HepG2 (cell line): ENCODE results near the gene SULT1A3. TPM values are rescaled to one million over a fixed set of nuclear protein-coding genes. Genes with fewer than 3 reads are reported as not detected.

Experiments
- ATAC-seq: fragments of 200-7000 bp; cut with Tn5 transposase; 3 replicates; pipeline ENCODE4 v1.9.1; 2020; ENCODE audit warnings: mild to moderate bottlenecking, moderate library complexity
- BruUV-seq: library from RNA; stranded (reverse); fragments of 400-500 nt; replicated peaks from 2 replicates; lab custom pipeline; 2021; lab: Mats Ljungman, UMichigan
- CTCF ChIA-PET: fragments of 300-600 bp; formaldehyde crosslinking; extraction: SDS; loops from one replicate; lab custom pipeline; 2021; ENCODE audit warnings: low total read pairs, inconsistent platforms, low intra/inter-chr PET ratio; lab: Yijun Ruan, JAX
- POLR2A ChIA-PET: fragments of 350-600 bp; sonication (Branson Sonifier 250); formaldehyde crosslinking; loops from one replicate; lab custom pipeline; 2020; ENCODE audit warnings: antibody characterized with exemption, inconsistent platforms; lab: Yijun Ruan, JAX
- DNase-seq: peaks from one replicate; pipeline ENCODE4 v3.0.0-alpha.2; 2015; ENCODE audit warnings: low spot score
- FAIRE-seq: peaks from 3 replicates; lab custom pipeline; 2011; peaks lifted over from hg19 to GRCh38; lab: Jason Lieb, UNC
- H2AFZ ChIP-seq: one replicate; pipeline ENCODE4 v1.6.1; 2011; ENCODE audit warnings: low read length, inconsistent platforms
- H3K27ac ChIP-seq: fragments of 300-600 bp; 3 replicates; pipeline ENCODE4 v1.8.0; 2011; ENCODE audit warnings: mixed run types, mild to moderate bottlenecking, mixed read lengths, low read length, inconsistent platforms; ENCODE audit not compliant: insufficient read depth; ENCODE audit errors: extremely low read length
- H3K27me3 ChIP-seq, 2 experiments: fragments of 200-600 bp in 1 of 2; 2 replicates in 1 of 2; 3 replicates in 1 of 2; pipeline versions ENCODE4 v1.6.0 to v1.8.0; 2011; ENCODE audit warnings: low read length in 2 of 2, mild to moderate bottlenecking in 2 of 2, moderate library complexity in 2 of 2, inconsistent platforms in 1 of 2; ENCODE audit not compliant: insufficient read depth in 2 of 2, control insufficient read depth in 1 of 2
- H3K36me3 ChIP-seq, 2 experiments: fragments of 200-600 bp in 1 of 2; replicated peaks in 1 of 2; 2 replicates in 1 of 2; 3 replicates in 1 of 2; pipeline versions ENCODE4 v1.5.1 to v1.8.0; 2011; ENCODE audit warnings: low read length in 2 of 2, inconsistent platforms in 1 of 2; ENCODE audit not compliant: insufficient read depth in 2 of 2, control insufficient read depth in 1 of 2
- H3K4me1 ChIP-seq: 2 replicates; pipeline ENCODE4 v1.5.1; 2012; ENCODE audit warnings: low read length, inconsistent platforms; ENCODE audit not compliant: insufficient read depth
- H3K4me2 ChIP-seq: 2 replicates; pipeline ENCODE4 v1.6.0; 2011; ENCODE audit warnings: low read depth, low read length, inconsistent platforms
- H3K4me3 ChIP-seq, 3 experiments: fragments of 200-600 bp in 1 of 3; sonication (generic), shearing (Covaris generic) in 1 of 3; replicated peaks in 1 of 3; 2 replicates each; pipeline ENCODE4 v1.5.1; 2011 to 2016; ENCODE audit warnings: low read length in 3 of 3, inconsistent platforms in 2 of 3, low read depth in 2 of 3, mild to moderate bottlenecking in 2 of 3, control low read depth in 1 of 3, mixed read lengths in 1 of 3; ENCODE audit not compliant: insufficient read depth in 1 of 3
- H3K79me2 ChIP-seq: one replicate; pipeline ENCODE4 v1.6.1; 2011; ENCODE audit warnings: low read length, inconsistent platforms; ENCODE audit not compliant: insufficient read depth
- H3K9ac ChIP-seq: 2 replicates; pipeline ENCODE4 v1.6.0; 2011; ENCODE audit warnings: mild to moderate bottlenecking, low read depth, low read length, inconsistent platforms; ENCODE audit not compliant: insufficient read depth
- H3K9me3 ChIP-seq: 2 replicates; pipeline ENCODE4 v1.5.1; 2012; ENCODE audit warnings: mild to moderate bottlenecking, low read length
- H4K20me1 ChIP-seq: 2 replicates; pipeline ENCODE4 v1.6.0; 2011; ENCODE audit warnings: inconsistent platforms, mild to moderate bottlenecking, low read length, moderate library complexity; ENCODE audit not compliant: insufficient read depth
- AGO2 ChIP-seq: fragments of 200-400 bp; formaldehyde crosslinking; optimal IDR thresholded peaks from 2 replicates; pipeline ENCODE3; 2017; ENCODE audit warnings: mild to moderate bottlenecking, low read depth, low read length, moderate library complexity
- ATM ChIP-seq: fragments of 450-650 bp; IDR thresholded peaks from 2 replicates; pipeline ENCODE4 v1.7.1; 2017; ENCODE audit warnings: mild to moderate bottlenecking, borderline replicate concordance
- CREBL2 ChIP-seq: sonication (generic); formaldehyde crosslinking; IDR thresholded peaks from 2 replicates; pipeline ENCODE4 v1.8.1; 2023; ENCODE audit warnings: missing genetic modification reagents, mild to moderate bottlenecking, borderline replicate concordance
- E2F5 ChIP-seq: sonication (generic); formaldehyde crosslinking; conservative IDR thresholded peaks from 2 replicates; pipeline ENCODE4 v1.4.0; 2020; ENCODE audit warnings: missing genetic modification reagents
- ESRRA ChIP-seq: sonication (generic); formaldehyde crosslinking; IDR thresholded peaks from 2 replicates; pipeline ENCODE4 v1.5.1; 2020; ENCODE audit warnings: mild to moderate bottlenecking, low read depth, missing genetic modification reagents
- GMEB2 ChIP-seq: IDR thresholded peaks from 2 replicates; pipeline ENCODE4 v1.6.1; 2016; ENCODE audit warnings: missing biosample characterization, missing genetic modification reagents, low read depth
- HNRNPLL ChIP-seq: fragments of 200-400 bp; formaldehyde crosslinking; IDR thresholded peaks from 2 replicates; pipeline ENCODE4 v1.6.1; 2017; ENCODE audit warnings: mild to moderate bottlenecking, low read depth, low read length; ENCODE audit not compliant: poor library complexity, severe bottlenecking
- HNRNPUL1 ChIP-seq: fragments of 200-400 bp; formaldehyde crosslinking; IDR thresholded peaks from 2 replicates; pipeline ENCODE4 v1.6.1; 2017; ENCODE audit warnings: low read depth, mild to moderate bottlenecking, low read length, moderate library complexity
- MED1 ChIP-seq: sonication (generic); formaldehyde crosslinking; IDR thresholded peaks from 2 replicates; pipeline ENCODE4 v1.4.0; 2020; ENCODE audit warnings: missing genetic modification reagents
- RAD21 ChIP-seq: fragments of 450-650 bp; formaldehyde crosslinking; IDR thresholded peaks from 2 replicates; pipeline ENCODE4 v1.5.0; 2020; ENCODE audit warnings: mild to moderate bottlenecking
- SALL2 ChIP-seq: sonication (generic); formaldehyde crosslinking; IDR thresholded peaks from 2 replicates; pipeline ENCODE4 v1.8.1; 2023; ENCODE audit warnings: mild to moderate bottlenecking, missing genetic modification reagents, inconsistent platforms
- SNAPC5 ChIP-seq: sonication (generic); formaldehyde crosslinking; IDR thresholded peaks from 2 replicates; pipeline ENCODE4 v1.8.1; 2023; ENCODE audit warnings: mild to moderate bottlenecking, missing genetic modification reagents, borderline replicate concordance
- TFE3 ChIP-seq: IDR thresholded peaks from 2 replicates; pipeline ENCODE4 v1.6.1; 2016
- TGIF2 ChIP-seq: IDR thresholded peaks from 2 replicates; pipeline ENCODE4 v1.6.1; 2016; ENCODE audit warnings: control low read depth, missing compliant biosample characterization
- TOPORS ChIP-seq: sonication (generic); formaldehyde crosslinking; IDR thresholded peaks from 2 replicates; pipeline ENCODE4 v1.8.0; 2023; ENCODE audit warnings: mild to moderate bottlenecking, missing genetic modification reagents
- YEATS4 ChIP-seq: sonication (generic); formaldehyde crosslinking; IDR thresholded peaks from 2 replicates; pipeline ENCODE4 v1.4.0; 2020; ENCODE audit warnings: missing genetic modification reagents, borderline replicate concordance
- ZKSCAN5 ChIP-seq: sonication (generic); formaldehyde crosslinking; IDR thresholded peaks from 2 replicates; pipeline ENCODE4 v1.5.1; 2020; ENCODE audit warnings: mild to moderate bottlenecking, missing genetic modification reagents
- ZNF383 ChIP-seq: sonication (generic); formaldehyde crosslinking; IDR thresholded peaks from 2 replicates; pipeline ENCODE4 v1.4.0; 2020; ENCODE audit warnings: missing genetic modification reagents, mild to moderate bottlenecking, borderline replicate concordance
- ZNF83 ChIP-seq: sonication (generic); formaldehyde crosslinking; IDR thresholded peaks from 2 replicates; pipeline ENCODE4 v1.4.0; 2020; ENCODE audit warnings: missing genetic modification reagents, mild to moderate bottlenecking, borderline replicate concordance
- WGBS: methylation state at CpG from one replicate; pipeline ENCODE4 v1.1.6; 2017; ENCODE audit warnings: low lambda C conversion rate; 5-methylcytosine and 5-hydroxymethylcytosine counted together
- in situ Hi-C: cut with HindIII; loops from 2 replicates; pipeline ENCODE4 v1.10.0; 2017; ENCODE audit warnings: low pct_unique_long_range_greater_than_20kb; ENCODE audit not compliant: extremely low pct_ligation_motif_present
- intact Hi-C: fragments of 100-400 bp; cut with micrococcal nuclease; formaldehyde crosslinking; loops from one replicate; pipeline ENCODE4 v1.10.0; 2022; ENCODE audit not compliant: unreplicated experiment
- polyA plus RNA-seq, 8 experiments: library from polyadenylated mRNA; depleted of rRNA in 3 of 8; stranded (reverse) in 7 of 8; unstranded in 1 of 8; fragments of >200 nt; fragmentation: Illumina TruSeq in 4 of 8; extraction: Trizol in 4 of 8; gene quantifications; 2 replicates each; pipeline versions ENCODE4 v1.2.1 to v1.2.3, GENCODE V29; 2011 to 2016; ENCODE audit warnings: low read depth in 4 of 8, missing spikeins in 1 of 8, mixed read lengths in 1 of 8; ENCODE audit not compliant: insufficient read depth in 1 of 8
- total RNA-seq, 5 experiments: library from RNA; depleted of rRNA; stranded (reverse); fragments of >200 nt; fragmentation: Illumina TruSeq; extraction: Trizol; gene quantifications; 2 replicates each; pipeline ENCODE4 v1.2.3, GENCODE V29; 2016; ENCODE audit warnings: low read depth in 1 of 5

Gene SULT1A3
- total and polyA plus RNA-seq, 2 of the 13 experiments (the other 11 are each of a cell fraction or from before 2014, with no cell fraction given) = 21.0 to 28.3 TPM

GRCh38 chr16:30183233-30184095 lies 15.6 kb upstream of the SULT1A3 start, which contains the start of gene CORO1A:
CORO1A (plus strand) TSS chr16:30183602; CDS start chr16:30185210, 1,608 bp downstream.
- H3K27ac ChIP-seq = no peak within 1 kb of the TSS
- in situ Hi-C loops = no loop called here
- CTCF ChIA-PET = interaction anchor here (1.1 kb wide), 1 partner anchor 71 kb away, joined by 4 read pairs; no protein-coding TSS in a partner anchor
- peak; percentile 55; the same call in 1 of the 2 replicates for TF ChIP-seq ESRRA (CRISPR knock-in tag)
- TF ChIP-seq ZNF83 = no peak
- TF ChIP-seq SALL2 (CRISPR knock-in tag) = peak; percentile 66; the same call in 1 of the 2 replicates
- peak; percentile 22; the same call in 1 of the 2 replicates for TF ChIP-seq CREBL2 (CRISPR knock-in tag)
- TF ChIP-seq RAD21 (CRISPR knock-in tag) = no peak
- no peak for TF ChIP-seq ATM
- TF ChIP-seq HNRNPLL = peak; percentile 49
- TF ChIP-seq SNAPC5 (CRISPR knock-in tag) = no peak
- TF ChIP-seq YEATS4 (CRISPR knock-in tag) = peak; percentile 45; the same call in 1 of the 2 replicates
- TF ChIP-seq HNRNPUL1 = no peak
- 0 out of 2 replicates have a peak, but pooled peaks have one; percentile 48 for TF ChIP-seq TGIF2 (CRISPR knock-in tag)
- no peak for TF ChIP-seq TOPORS (CRISPR knock-in tag)
- no peak for TF ChIP-seq ZNF383 (CRISPR knock-in tag)
- TF ChIP-seq E2F5 (CRISPR knock-in tag) = no peak
- peak; percentile 29; the same call in 1 of the 2 replicates for TF ChIP-seq MED1 (CRISPR knock-in tag)
- peak; percentile 42 for TF ChIP-seq AGO2
- TF ChIP-seq TFE3 (CRISPR knock-in tag) = no peak
- TF ChIP-seq ZKSCAN5 = no peak
- TF ChIP-seq GMEB2 = no peak

More at GRCh38 chr16:30183233-30184095, 15.6 kb upstream of the SULT1A3 start, which contains the start of gene CORO1A:
- 8% methylated on average over 50 of the region's 81 CpGs for WGBS
- POLR2A ChIA-PET = interaction anchor here (0.6 to 2.1 kb wide), 12 partner anchors 11 to 259 kb away, joined by 3 to 9 read pairs (median 4); partner anchors contain the start of genes ALDOA, GDPD3, TBX6 and YPEL3
- DNase-seq (peak; percentile 51), ATAC-seq (peak; percentile 71), FAIRE-seq (peak; percentile 72)
- Histone ChIP-seq H3K27me3 (no peaks in the 10 kb centered on the region; a peak in 1 of 5 replicates), H3K79me2 (no peaks in the 10 kb centered on the region), H2AFZ (no peak within 1 kb of the TSS), H3K36me3 (no peaks in the 10 kb centered on the region), H3K4me2 (peak within 1 kb of the TSS; percentile 87), H3K4me1 (peaks cover 58% of the 10 kb centered on the region), H4K20me1 (no peaks in the 10 kb centered on the region), H3K9ac (peak within 1 kb of the TSS; percentile 50), H3K9me3 (no peaks in the 10 kb centered on the region), H3K4me3 (peak within 1 kb of the TSS; percentile 74 to 81 (median 76))
- BruUV-seq = no TSS peak
- intact Hi-C loops = no loop called here
